ENCODE results near the gene KCNIP3. TPM values are rescaled to one million over a fixed set of nuclear protein-coding genes. Genes with fewer than 3 reads are reported as not detected.

The KCNIP3 gene
- total RNA-seq, 1 donor from 2014 or later: 0.64 TPM

DNA sequence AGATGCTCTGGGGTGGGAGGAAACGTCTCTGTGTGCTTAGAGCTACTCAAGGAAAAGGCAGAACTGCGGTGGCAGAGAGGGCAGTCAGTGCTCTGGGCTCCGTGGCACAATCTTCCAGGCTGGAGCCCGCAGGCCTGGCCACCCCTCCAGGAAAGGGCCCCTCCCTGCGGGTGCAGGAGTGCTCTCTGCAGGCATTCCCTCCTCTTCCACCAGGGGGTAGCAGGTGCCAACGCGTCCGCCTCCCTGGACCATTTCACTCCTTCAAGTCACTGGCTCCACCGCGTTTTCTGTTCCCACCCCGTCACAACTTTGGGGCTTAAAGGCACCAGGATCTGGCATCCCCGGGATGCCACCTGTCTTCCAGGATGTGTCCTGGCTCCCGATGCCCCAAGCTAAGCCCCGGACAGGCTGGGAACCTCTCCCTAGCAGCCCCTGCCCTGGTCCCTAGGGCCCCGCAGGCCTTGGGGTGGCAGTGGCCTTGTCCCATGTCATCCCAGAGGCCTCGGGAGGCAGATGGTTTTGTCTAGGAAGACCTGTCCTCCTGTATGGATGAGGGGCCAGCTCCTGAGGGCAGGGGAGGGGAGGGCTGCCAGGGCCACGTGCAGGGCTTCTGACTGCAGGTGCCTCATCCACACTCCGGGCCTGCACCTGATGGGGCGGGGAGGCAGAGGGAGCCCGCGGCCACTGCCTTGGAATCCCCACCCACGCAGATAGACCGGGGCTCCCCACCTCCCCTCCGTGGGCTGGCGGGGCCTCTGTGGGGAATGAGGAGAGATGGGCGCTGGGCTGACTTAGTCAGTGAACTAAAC, 26.4 kb downstream of the KCNIP3 start:
- DNase-seq (ENCODE audit: low spot score): peak; percentile 52
- Mint-ChIP-seq H3K9me3 (no peaks in the 10 kb centered on the region), H3K27ac (no peak overlapping the region), H3K27me3 (ENCODE audit: insufficient read depth, low read depth) (peaks cover 13% of the 10 kb centered on the region), H3K36me3 (no peaks in the 10 kb centered on the region), H3K4me3 (no peak overlapping the region), H3K4me1 (peaks cover 5% of the 10 kb centered on the region)
- Histone ChIP-seq H3K79me2 (ENCODE audit: low read depth) (no peaks in the 10 kb centered on the region), H3F3A (ENCODE audit: low read depth) (no peaks in the 10 kb centered on the region), H4K20me1 (ENCODE audit: low read depth) (no peaks in the 10 kb centered on the region), H3K4me2 (no peak overlapping the region), H3K4me3 (no peak overlapping the region), H3K9ac (no peak overlapping the region), H3K4me1 (no peaks in the 10 kb centered on the region), H3K27me3 (no peaks in the 10 kb centered on the region), H3K9me3 (ENCODE audit: low read depth) (no peaks in the 10 kb centered on the region), H2AFZ (replicated peaks) (no peak overlapping the region), H3K27ac (no peak overlapping the region), H3K36me3 (no peaks in the 10 kb centered on the region)
- TF ChIP-seq, protein P1, sequence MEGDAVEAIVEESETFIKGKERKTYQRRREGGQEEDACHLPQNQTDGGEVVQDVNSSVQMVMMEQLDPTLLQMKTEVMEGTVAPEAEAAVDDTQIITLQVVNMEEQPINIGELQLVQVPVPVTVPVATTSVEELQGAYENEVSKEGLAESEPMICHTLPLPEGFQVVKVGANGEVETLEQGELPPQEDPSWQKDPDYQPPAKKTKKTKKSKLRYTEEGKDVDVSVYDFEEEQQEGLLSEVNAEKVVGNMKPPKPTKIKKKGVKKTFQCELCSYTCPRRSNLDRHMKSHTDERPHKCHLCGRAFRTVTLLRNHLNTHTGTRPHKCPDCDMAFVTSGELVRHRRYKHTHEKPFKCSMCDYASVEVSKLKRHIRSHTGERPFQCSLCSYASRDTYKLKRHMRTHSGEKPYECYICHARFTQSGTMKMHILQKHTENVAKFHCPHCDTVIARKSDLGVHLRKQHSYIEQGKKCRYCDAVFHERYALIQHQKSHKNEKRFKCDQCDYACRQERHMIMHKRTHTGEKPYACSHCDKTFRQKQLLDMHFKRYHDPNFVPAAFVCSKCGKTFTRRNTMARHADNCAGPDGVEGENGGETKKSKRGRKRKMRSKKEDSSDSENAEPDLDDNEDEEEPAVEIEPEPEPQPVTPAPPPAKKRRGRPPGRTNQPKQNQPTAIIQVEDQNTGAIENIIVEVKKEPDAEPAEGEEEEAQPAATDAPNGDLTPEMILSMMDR (IDR thresholded peaks at IDR 0.05): peak; percentile 45
- no peak for TF ChIP-seq EZH2 (IDR thresholded peaks at IDR 0.05)
- TF ChIP-seq EZH2phosphoT487 (IDR thresholded peaks at IDR 0.05): no peak

DNA sequence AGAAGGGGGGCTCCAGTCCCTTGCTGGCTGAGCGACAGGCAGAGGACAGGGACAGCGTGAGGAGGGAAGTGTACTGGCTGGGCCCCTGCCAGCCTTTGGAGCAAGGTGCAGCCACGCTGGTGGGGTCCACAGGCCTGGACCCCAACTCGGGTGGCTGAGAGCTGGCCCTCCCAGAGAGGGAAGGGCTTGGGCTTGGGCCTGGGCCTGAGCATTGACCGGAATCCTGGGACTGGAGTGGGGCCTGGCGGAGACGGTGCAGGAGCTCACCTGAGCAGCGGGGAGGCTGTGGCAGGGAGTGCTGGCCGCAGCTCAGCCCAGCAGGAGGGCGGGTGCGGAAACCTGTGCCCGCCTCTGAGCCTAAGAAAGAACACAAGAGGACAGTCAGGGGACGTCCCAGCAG, 27.9 kb downstream of the KCNIP3 start:
- H3K27me3 Mint-ChIP-seq (ENCODE audit: insufficient read depth, low read depth): peaks cover 8% of the 10 kb centered on the region
- peaks cover 6% of the 10 kb centered on the region for H3K4me1 Mint-ChIP-seq
- no peaks in the 10 kb centered on the region for H3K27me3 ChIP-seq

DNA sequence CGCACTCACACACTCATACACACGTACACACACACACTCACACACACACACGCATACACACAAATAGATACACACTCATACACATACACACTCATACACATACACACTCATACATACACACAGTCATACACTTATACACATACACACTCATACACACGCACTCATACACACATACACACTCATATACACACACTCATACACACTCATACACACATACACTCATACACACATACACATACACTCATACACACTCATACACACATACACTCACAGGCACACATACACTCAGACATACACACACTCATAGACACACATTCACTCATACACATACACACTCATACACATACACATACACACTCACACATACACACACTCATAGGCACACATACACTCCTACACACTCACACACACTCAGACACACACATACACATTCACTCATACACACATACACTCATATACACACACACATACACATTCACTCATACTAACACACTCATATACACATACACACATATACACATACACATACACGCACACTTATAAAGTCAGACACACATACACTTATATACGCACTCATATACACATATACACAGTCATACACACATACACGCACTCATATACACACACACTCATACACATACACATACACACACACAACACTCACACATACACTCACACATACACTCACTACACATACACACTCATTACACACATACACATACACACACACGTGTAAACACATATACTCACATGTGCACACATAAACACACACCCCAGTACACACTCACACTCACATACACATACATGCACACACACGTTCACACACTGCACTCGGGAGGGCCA, 28.7 kb downstream of the KCNIP3 start:
- Histone ChIP-seq H3F3A (ENCODE audit: low read depth) (no peaks in the 10 kb centered on the region), H3K4me1 (peaks cover 2% of the 10 kb centered on the region), H3K4me3 (no peak overlapping the region), H3K4me2 (no peak overlapping the region), H2AFZ (replicated peaks) (no peak overlapping the region), H3K9ac (no peak overlapping the region), H3K27me3 (no peaks in the 10 kb centered on the region), H4K20me1 (ENCODE audit: low read depth) (no peaks in the 10 kb centered on the region), H3K79me2 (ENCODE audit: low read depth) (no peaks in the 10 kb centered on the region), H3K27ac (no peak overlapping the region), H3K9me3 (ENCODE audit: low read depth) (no peaks in the 10 kb centered on the region), H3K36me3 (no peaks in the 10 kb centered on the region)
- Mint-ChIP-seq H3K4me3 (no peak overlapping the region), H3K4me1 (peaks cover 8% of the 10 kb centered on the region), H3K27me3 (ENCODE audit: insufficient read depth, low read depth) (peaks cover 8% of the 10 kb centered on the region), H3K9me3 (no peaks in the 10 kb centered on the region), H3K36me3 (no peaks in the 10 kb centered on the region), H3K27ac (no peak overlapping the region)
- TF ChIP-seq EZH2 (IDR thresholded peaks at IDR 0.05): no peak
- TF ChIP-seq, protein P1 (IDR thresholded peaks at IDR 0.05): no peak
- no peak for TF ChIP-seq EZH2phosphoT487 (IDR thresholded peaks at IDR 0.05)
- DNase-seq (ENCODE audit: low spot score): no peak

More for the DNA sequence above, 27.9 kb downstream of the KCNIP3 start:
- Histone ChIP-seq H3K79me2 (ENCODE audit: low read depth) (no peaks in the 10 kb centered on the region), H3K9me3 (ENCODE audit: low read depth) (no peaks in the 10 kb centered on the region), H3F3A (ENCODE audit: low read depth) (no peaks in the 10 kb centered on the region), H3K36me3 (no peaks in the 10 kb centered on the region), H4K20me1 (ENCODE audit: low read depth) (no peaks in the 10 kb centered on the region), H2AFZ (replicated peaks) (no peak overlapping the region), H3K4me2 (no peak overlapping the region), H3K9ac (no peak overlapping the region), H3K27ac (no peak overlapping the region), H3K4me3 (no peak overlapping the region), H3K4me1 (no peaks in the 10 kb centered on the region)
- TF ChIP-seq EZH2 (IDR thresholded peaks at IDR 0.05) (no peak), EZH2phosphoT487 (IDR thresholded peaks at IDR 0.05) (no peak)
- TF ChIP-seq, protein P1 (IDR thresholded peaks at IDR 0.05): no peak
- H3K9me3 Mint-ChIP-seq: no peaks in the 10 kb centered on the region
- DNase-seq (ENCODE audit: low spot score): no peak
- H3K36me3 Mint-ChIP-seq: no peaks in the 10 kb centered on the region
- peak overlapping the region; percentile 72 for H3K4me3 Mint-ChIP-seq
- peak overlapping the region; percentile 73 for H3K27ac Mint-ChIP-seq

Data from neural progenitor cell (in vitro differentiated cells).